HepG2 (cell line): ENCODE results near the gene RABGGTA. TPM values are rescaled to one million over a fixed set of nuclear protein-coding genes. Genes with fewer than 3 reads are reported as not detected.

Source experiments
- ARNT ChIP-seq: fragments of 450-650 bp; IDR thresholded peaks from 2 replicates; pipeline ENCODE4 v1.6.1; 2017
- ARNTL ChIP-seq: sonication (generic); formaldehyde crosslinking; IDR thresholded peaks from 2 replicates; pipeline ENCODE4 v1.4.0; 2020; ENCODE audit warnings: mild to moderate bottlenecking, missing genetic modification reagents
- NR1H2 ChIP-seq: sonication (generic); formaldehyde crosslinking; IDR thresholded peaks from 2 replicates; pipeline ENCODE4 v1.8.1; 2022; ENCODE audit warnings: low read depth, missing genetic modification reagents, borderline replicate concordance
- ZBTB7A ChIP-seq: sonication (generic); formaldehyde crosslinking; IDR thresholded peaks from 2 replicates; pipeline ENCODE4 v1.8.0; 2022; ENCODE audit warnings: mild to moderate bottlenecking, missing genetic modification reagents
- ZNF331 ChIP-seq: sonication (generic); formaldehyde crosslinking; IDR thresholded peaks from 2 replicates; pipeline ENCODE4 v1.4.0; 2020; ENCODE audit warnings: missing genetic modification reagents
- ZNF343 ChIP-seq: sonication (generic); formaldehyde crosslinking; IDR thresholded peaks from 2 replicates; pipeline ENCODE4 v1.4.0; 2020; ENCODE audit warnings: mild to moderate bottlenecking, missing genetic modification reagents
- ZNF766 ChIP-seq: sonication (generic); formaldehyde crosslinking; IDR thresholded peaks from 2 replicates; pipeline ENCODE4 v1.5.0; 2020; ENCODE audit warnings: missing genetic modification reagents, borderline replicate concordance
- ZNF782 ChIP-seq: sonication (generic); formaldehyde crosslinking; IDR thresholded peaks from 2 replicates; pipeline ENCODE4 v1.4.0; 2020; ENCODE audit warnings: missing genetic modification reagents, mild to moderate bottlenecking, borderline replicate concordance
- polyA plus RNA-seq, 8 experiments: library from polyadenylated mRNA; depleted of rRNA in 3 of 8; stranded (reverse) in 7 of 8; unstranded in 1 of 8; fragments of >200 nt; fragmentation: Illumina TruSeq in 4 of 8; extraction: Trizol in 4 of 8; gene quantifications; 2 replicates each; pipeline versions ENCODE4 v1.2.1 to v1.2.3, GENCODE V29; 2011 to 2016; ENCODE audit warnings: low read depth in 4 of 8, missing spikeins in 1 of 8, mixed read lengths in 1 of 8; ENCODE audit not compliant: insufficient read depth in 1 of 8
- total RNA-seq, 5 experiments: library from RNA; depleted of rRNA; stranded (reverse); fragments of >200 nt; fragmentation: Illumina TruSeq; extraction: Trizol; gene quantifications; 2 replicates each; pipeline ENCODE4 v1.2.3, GENCODE V29; 2016; ENCODE audit warnings: low read depth in 1 of 5
- TF ChIP-seq, protein P1 (sequence below): sonication (generic); formaldehyde crosslinking; IDR thresholded peaks from 2 replicates; pipeline ENCODE4 v1.8.0; 2022; ENCODE audit warnings: mild to moderate bottlenecking, missing genetic modification reagents, moderate library complexity
- TF ChIP-seq, protein P2 (sequence below), 2 experiments: IDR thresholded peaks; 2 replicates each; pipeline ENCODE4 v1.6.1; 2011 to 2012; ENCODE audit warnings: low read length in 2 of 2, borderline replicate concordance in 1 of 2, low read depth in 1 of 2, mild to moderate bottlenecking in 1 of 2, moderate library complexity in 1 of 2
- TF ChIP-seq, protein P3 (sequence below): sonication (generic); formaldehyde crosslinking; IDR thresholded peaks from 2 replicates; pipeline ENCODE4 v1.5.0; 2020; ENCODE audit warnings: missing genetic modification reagents
- TF ChIP-seq, protein P4 (sequence below): IDR thresholded peaks from 2 replicates; pipeline ENCODE4 v1.6.1; 2016
- TF ChIP-seq, protein P5 (sequence below): sonication (generic); formaldehyde crosslinking; IDR thresholded peaks from 2 replicates; pipeline ENCODE4 v1.9.0; 2021; ENCODE audit warnings: missing genetic modification reagents, mild to moderate bottlenecking, borderline replicate concordance
- TF ChIP-seq, protein P6 (sequence below): sonication (generic); formaldehyde crosslinking; IDR thresholded peaks from 2 replicates; pipeline ENCODE4 v1.9.0; 2022; ENCODE audit warnings: missing genetic modification reagents, mild to moderate bottlenecking, borderline replicate concordance
- TF ChIP-seq, protein P7 (sequence below): sonication (generic); formaldehyde crosslinking; IDR thresholded peaks from 2 replicates; pipeline ENCODE4 v1.4.0; 2020; ENCODE audit warnings: missing genetic modification reagents, borderline replicate concordance

RABGGTA gene
- total and polyA plus RNA-seq, 2 of the 13 experiments (the other 11 are each of a cell fraction or from before 2014, with no cell fraction given): 57.9 to 90.8 TPM

DNA sequence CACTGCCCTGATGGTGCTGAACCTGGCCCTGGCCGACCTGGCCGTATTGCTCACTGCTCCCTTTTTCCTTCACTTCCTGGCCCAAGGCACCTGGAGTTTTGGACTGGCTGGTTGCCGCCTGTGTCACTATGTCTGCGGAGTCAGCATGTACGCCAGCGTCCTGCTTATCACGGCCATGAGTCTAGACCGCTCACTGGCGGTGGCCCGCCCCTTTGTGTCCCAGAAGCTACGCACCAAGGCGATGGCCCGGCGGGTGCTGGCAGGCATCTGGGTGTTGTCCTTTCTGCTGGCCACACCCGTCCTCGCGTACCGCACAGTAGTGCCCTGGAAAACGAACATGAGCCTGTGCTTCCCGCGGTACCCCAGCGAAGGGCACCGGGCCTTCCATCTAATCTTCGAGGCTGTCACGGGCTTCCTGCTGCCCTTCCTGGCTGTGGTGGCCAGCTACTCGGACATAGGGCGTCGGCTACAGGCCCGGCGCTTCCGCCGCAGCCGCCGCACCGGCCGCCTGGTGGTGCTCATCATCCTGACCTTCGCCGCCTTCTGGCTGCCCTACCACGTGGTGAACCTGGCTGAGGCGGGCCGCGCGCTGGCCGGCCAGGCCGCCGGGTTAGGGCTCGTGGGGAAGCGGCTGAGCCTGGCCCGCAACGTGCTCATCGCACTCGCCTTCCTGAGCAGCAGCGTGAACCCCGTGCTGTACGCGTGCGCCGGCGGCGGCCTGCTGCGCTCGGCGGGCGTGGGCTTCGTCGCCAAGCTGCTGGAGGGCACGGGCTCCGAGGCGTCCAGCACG is 44.6 kb upstream of the RABGGTA start (continued):
- peak; percentile 97 for TF ChIP-seq ZNF331 (CRISPR knock-in tag)
- TF ChIP-seq, protein P1, sequence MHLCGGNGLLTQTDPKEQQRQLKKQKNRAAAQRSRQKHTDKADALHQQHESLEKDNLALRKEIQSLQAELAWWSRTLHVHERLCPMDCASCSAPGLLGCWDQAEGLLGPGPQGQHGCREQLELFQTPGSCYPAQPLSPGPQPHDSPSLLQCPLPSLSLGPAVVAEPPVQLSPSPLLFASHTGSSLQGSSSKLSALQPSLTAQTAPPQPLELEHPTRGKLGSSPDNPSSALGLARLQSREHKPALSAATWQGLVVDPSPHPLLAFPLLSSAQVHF (CRISPR knock-in tag): no peak
- TF ChIP-seq, protein P2, sequence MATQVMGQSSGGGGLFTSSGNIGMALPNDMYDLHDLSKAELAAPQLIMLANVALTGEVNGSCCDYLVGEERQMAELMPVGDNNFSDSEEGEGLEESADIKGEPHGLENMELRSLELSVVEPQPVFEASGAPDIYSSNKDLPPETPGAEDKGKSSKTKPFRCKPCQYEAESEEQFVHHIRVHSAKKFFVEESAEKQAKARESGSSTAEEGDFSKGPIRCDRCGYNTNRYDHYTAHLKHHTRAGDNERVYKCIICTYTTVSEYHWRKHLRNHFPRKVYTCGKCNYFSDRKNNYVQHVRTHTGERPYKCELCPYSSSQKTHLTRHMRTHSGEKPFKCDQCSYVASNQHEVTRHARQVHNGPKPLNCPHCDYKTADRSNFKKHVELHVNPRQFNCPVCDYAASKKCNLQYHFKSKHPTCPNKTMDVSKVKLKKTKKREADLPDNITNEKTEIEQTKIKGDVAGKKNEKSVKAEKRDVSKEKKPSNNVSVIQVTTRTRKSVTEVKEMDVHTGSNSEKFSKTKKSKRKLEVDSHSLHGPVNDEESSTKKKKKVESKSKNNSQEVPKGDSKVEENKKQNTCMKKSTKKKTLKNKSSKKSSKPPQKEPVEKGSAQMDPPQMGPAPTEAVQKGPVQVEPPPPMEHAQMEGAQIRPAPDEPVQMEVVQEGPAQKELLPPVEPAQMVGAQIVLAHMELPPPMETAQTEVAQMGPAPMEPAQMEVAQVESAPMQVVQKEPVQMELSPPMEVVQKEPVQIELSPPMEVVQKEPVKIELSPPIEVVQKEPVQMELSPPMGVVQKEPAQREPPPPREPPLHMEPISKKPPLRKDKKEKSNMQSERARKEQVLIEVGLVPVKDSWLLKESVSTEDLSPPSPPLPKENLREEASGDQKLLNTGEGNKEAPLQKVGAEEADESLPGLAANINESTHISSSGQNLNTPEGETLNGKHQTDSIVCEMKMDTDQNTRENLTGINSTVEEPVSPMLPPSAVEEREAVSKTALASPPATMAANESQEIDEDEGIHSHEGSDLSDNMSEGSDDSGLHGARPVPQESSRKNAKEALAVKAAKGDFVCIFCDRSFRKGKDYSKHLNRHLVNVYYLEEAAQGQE (IDR thresholded peaks at IDR 0.05; ENCODE audit: borderline replicate concordance in 1 of 2, low read depth in 1 of 2, low read length in 2 of 2): no peak
- TF ChIP-seq, protein P3, sequence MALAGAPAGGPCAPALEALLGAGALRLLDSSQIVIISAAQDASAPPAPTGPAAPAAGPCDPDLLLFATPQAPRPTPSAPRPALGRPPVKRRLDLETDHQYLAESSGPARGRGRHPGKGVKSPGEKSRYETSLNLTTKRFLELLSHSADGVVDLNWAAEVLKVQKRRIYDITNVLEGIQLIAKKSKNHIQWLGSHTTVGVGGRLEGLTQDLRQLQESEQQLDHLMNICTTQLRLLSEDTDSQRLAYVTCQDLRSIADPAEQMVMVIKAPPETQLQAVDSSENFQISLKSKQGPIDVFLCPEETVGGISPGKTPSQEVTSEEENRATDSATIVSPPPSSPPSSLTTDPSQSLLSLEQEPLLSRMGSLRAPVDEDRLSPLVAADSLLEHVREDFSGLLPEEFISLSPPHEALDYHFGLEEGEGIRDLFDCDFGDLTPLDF (CRISPR knock-in tag): peak; percentile 90
- TF ChIP-seq, protein P4, sequence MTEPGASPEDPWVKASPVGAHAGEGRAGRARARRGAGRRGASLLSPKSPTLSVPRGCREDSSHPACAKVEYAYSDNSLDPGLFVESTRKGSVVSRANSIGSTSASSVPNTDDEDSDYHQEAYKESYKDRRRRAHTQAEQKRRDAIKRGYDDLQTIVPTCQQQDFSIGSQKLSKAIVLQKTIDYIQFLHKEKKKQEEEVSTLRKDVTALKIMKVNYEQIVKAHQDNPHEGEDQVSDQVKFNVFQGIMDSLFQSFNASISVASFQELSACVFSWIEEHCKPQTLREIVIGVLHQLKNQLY (CRISPR knock-in tag): peak; percentile 86
- TF ChIP-seq, protein P5, sequence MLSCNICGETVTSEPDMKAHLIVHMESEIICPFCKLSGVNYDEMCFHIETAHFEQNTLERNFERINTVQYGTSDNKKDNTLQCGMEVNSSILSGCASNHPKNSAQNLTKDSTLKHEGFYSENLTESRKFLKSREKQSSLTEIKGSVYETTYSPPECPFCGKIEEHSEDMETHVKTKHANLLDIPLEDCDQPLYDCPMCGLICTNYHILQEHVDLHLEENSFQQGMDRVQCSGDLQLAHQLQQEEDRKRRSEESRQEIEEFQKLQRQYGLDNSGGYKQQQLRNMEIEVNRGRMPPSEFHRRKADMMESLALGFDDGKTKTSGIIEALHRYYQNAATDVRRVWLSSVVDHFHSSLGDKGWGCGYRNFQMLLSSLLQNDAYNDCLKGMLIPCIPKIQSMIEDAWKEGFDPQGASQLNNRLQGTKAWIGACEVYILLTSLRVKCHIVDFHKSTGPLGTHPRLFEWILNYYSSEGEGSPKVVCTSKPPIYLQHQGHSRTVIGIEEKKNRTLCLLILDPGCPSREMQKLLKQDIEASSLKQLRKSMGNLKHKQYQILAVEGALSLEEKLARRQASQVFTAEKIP (CRISPR knock-in tag): no peak
- TF ChIP-seq ZNF343 (CRISPR knock-in tag): peak; percentile 99
- peak; percentile 100 for TF ChIP-seq ZNF766
- peak; percentile 95 for TF ChIP-seq NR1H2 (CRISPR knock-in tag)
- TF ChIP-seq ZNF782 (CRISPR knock-in tag): peak; percentile 97
- no peak for TF ChIP-seq ARNT
- peak; percentile 93 for TF ChIP-seq ARNTL
- peak; percentile 89 for TF ChIP-seq ZBTB7A (CRISPR knock-in tag)
- TF ChIP-seq, protein P6, sequence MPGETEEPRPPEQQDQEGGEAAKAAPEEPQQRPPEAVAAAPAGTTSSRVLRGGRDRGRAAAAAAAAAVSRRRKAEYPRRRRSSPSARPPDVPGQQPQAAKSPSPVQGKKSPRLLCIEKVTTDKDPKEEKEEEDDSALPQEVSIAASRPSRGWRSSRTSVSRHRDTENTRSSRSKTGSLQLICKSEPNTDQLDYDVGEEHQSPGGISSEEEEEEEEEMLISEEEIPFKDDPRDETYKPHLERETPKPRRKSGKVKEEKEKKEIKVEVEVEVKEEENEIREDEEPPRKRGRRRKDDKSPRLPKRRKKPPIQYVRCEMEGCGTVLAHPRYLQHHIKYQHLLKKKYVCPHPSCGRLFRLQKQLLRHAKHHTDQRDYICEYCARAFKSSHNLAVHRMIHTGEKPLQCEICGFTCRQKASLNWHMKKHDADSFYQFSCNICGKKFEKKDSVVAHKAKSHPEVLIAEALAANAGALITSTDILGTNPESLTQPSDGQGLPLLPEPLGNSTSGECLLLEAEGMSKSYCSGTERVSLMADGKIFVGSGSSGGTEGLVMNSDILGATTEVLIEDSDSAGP (CRISPR knock-in tag): no peak
- TF ChIP-seq, protein P7, sequence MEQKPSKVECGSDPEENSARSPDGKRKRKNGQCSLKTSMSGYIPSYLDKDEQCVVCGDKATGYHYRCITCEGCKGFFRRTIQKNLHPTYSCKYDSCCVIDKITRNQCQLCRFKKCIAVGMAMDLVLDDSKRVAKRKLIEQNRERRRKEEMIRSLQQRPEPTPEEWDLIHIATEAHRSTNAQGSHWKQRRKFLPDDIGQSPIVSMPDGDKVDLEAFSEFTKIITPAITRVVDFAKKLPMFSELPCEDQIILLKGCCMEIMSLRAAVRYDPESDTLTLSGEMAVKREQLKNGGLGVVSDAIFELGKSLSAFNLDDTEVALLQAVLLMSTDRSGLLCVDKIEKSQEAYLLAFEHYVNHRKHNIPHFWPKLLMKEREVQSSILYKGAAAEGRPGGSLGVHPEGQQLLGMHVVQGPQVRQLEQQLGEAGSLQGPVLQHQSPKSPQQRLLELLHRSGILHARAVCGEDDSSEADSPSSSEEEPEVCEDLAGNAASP (CRISPR knock-in tag): peak; percentile 83
